ENCODE results near the gene HTT.
A peak's percentile ranks its signal among the peaks of the same experiment; 100 is the strongest.

HTT gene

GRCh38 chr4:3074078-3074845 lies at the start of gene HTT, which contains the start of gene HTT-AS:
TSS of gene HTT (plus strand) at chr4:3074681. CDS start at chr4:3074826, 145 bp downstream.
TSS of gene HTT-AS (minus strand) at chr4:3074538.
- DNase-seq (ENCODE audit: extremely low read depth in 1 of 2, low read depth in 1 of 2), result peak; percentile 95 to 98

GRCh38 chr4:3025881-3026280 lies 48.6 kb upstream of the HTT start:
- no peak for DNase-seq (ENCODE audit: extremely low read depth in 1 of 2, low read depth in 1 of 2)

GRCh38 chr4:3026540-3026939 lies 47.9 kb upstream of the HTT start:
- no peak for DNase-seq (ENCODE audit: extremely low read depth in 1 of 2, low read depth in 1 of 2)

GRCh38 chr4:3029464-3029863 lies 45.0 kb upstream of the HTT start:
- DNase-seq (ENCODE audit: extremely low read depth in 1 of 2, low read depth in 1 of 2), result no peak

GRCh38 chr4:3030566-3031356 lies 43.7 kb upstream of the HTT start:
- no peak for DNase-seq (ENCODE audit: extremely low read depth in 1 of 2, low read depth in 1 of 2)

- no peak for DNase-seq (ENCODE audit: extremely low read depth in 1 of 2, low read depth in 1 of 2)
These were observed 43.0 kb upstream of the HTT start for GRCh38 chr4:3031357-3032082.

GRCh38 chr4:3034231-3034630 lies 40.2 kb upstream of the HTT start:
- DNase-seq (ENCODE audit: extremely low read depth in 1 of 2, low read depth in 1 of 2), result no peak

- no peak for DNase-seq (ENCODE audit: extremely low read depth in 1 of 2, low read depth in 1 of 2)
These were observed 39.2 kb upstream of the HTT start for GRCh38 chr4:3035249-3035648.

GRCh38 chr4:3035674-3036073 lies 38.8 kb upstream of the HTT start:
- no peak for DNase-seq (ENCODE audit: extremely low read depth in 1 of 2, low read depth in 1 of 2)

- no peak for DNase-seq (ENCODE audit: extremely low read depth in 1 of 2, low read depth in 1 of 2)
These were observed 38.1 kb upstream of the HTT start for GRCh38 chr4:3036131-3036952.

- DNase-seq (ENCODE audit: extremely low read depth in 1 of 2, low read depth in 1 of 2), result no peak
These were observed 36.5 kb upstream of the HTT start for GRCh38 chr4:3037957-3038461.

- DNase-seq (ENCODE audit: extremely low read depth in 1 of 2, low read depth in 1 of 2), result no peak
These were observed 34.6 kb upstream of the HTT start for GRCh38 chr4:3039706-3040366.

- no peak for DNase-seq (ENCODE audit: extremely low read depth in 1 of 2, low read depth in 1 of 2)
These were observed 33.9 kb upstream of the HTT start for GRCh38 chr4:3040452-3041191.

GRCh38 chr4:3041192-3042142 lies 33.0 kb upstream of the HTT start:
- peak in 1 of 2 donors; percentile 19 for DNase-seq (ENCODE audit: extremely low read depth in 1 of 2, low read depth in 1 of 2)

GRCh38 chr4:3042226-3042625 lies 32.3 kb upstream of the HTT start:
- DNase-seq (ENCODE audit: extremely low read depth in 1 of 2, low read depth in 1 of 2), result no peak

GRCh38 chr4:3043282-3044020 lies 31.0 kb upstream of the HTT start:
- no peak for DNase-seq (ENCODE audit: extremely low read depth in 1 of 2, low read depth in 1 of 2)

Data from activated CD8-positive, alpha-beta memory T cell treated with anti-CD3 and anti-CD28 coated beads for 1 hour (primary cell).